ENCODE measurements around the gene DDX39B.
"Not testable (repeated sequence)": the region's sequence is repeated elsewhere in the genome, so short reads cannot be mapped to it uniquely, and the experiment has no call there.

DDX39B gene

GRCh38 chr6:31525932-31526591, 15.7 kb downstream of the DDX39B start:
- in situ Hi-C loops (cut with MboI; ENCODE audit: low sequenced_read_pairs, unreplicated experiment), result no loop called here
- no peak for DNase-seq (ENCODE audit: low spot score)
- no peak for TF ChIP-seq CTCF (IDR thresholded peaks at IDR 0.05; ENCODE audit: borderline replicate concordance, control extremely low read depth, extremely low read depth, insufficient read depth, missing control alignments)

- no peak for DNase-seq (ENCODE audit: low spot score)
- in situ Hi-C loops (cut with MboI; ENCODE audit: low sequenced_read_pairs, unreplicated experiment), result no loop called here
- TF ChIP-seq CTCF (IDR thresholded peaks at IDR 0.05; ENCODE audit: borderline replicate concordance, control extremely low read depth, extremely low read depth, insufficient read depth, missing control alignments), result no peak
Measured at GRCh38 chr6:31525553-31525931, 16.3 kb downstream of the DDX39B start.

GRCh38 chr6:31521835-31522234, 20.0 kb downstream of the DDX39B start:
- TF ChIP-seq CTCF (IDR thresholded peaks at IDR 0.05; ENCODE audit: borderline replicate concordance, control extremely low read depth, extremely low read depth, insufficient read depth, missing control alignments), result no peak
- DNase-seq (ENCODE audit: low spot score), result no peak
- in situ Hi-C loops (cut with MboI; ENCODE audit: low sequenced_read_pairs, unreplicated experiment), result no loop called here

- in situ Hi-C loops (cut with MboI; ENCODE audit: low sequenced_read_pairs, unreplicated experiment), result no loop called here
- TF ChIP-seq CTCF (IDR thresholded peaks at IDR 0.05; ENCODE audit: borderline replicate concordance, control extremely low read depth, extremely low read depth, insufficient read depth, missing control alignments), result no peak
- DNase-seq (ENCODE audit: low spot score), result no peak
Measured at GRCh38 chr6:31513456-31514165, 28.2 kb downstream of the DDX39B start.

GRCh38 chr6:31510007-31510406, 31.8 kb downstream of the DDX39B start:
- DNase-seq (ENCODE audit: low spot score), result no peak
- in situ Hi-C loops (cut with MboI; ENCODE audit: low sequenced_read_pairs, unreplicated experiment), result no loop called here
- TF ChIP-seq CTCF (IDR thresholded peaks at IDR 0.05; ENCODE audit: borderline replicate concordance, control extremely low read depth, extremely low read depth, insufficient read depth, missing control alignments), result no peak

GRCh38 chr6:31509036-31509435, 32.8 kb downstream of the DDX39B start:
- in situ Hi-C loops (cut with MboI; ENCODE audit: low sequenced_read_pairs, unreplicated experiment); DNase-seq (ENCODE audit: low spot score): not testable (repeated sequence)

GRCh38 chr6:31502586-31502985, 39.2 kb downstream of the DDX39B start:
- in situ Hi-C loops (cut with MboI; ENCODE audit: low sequenced_read_pairs, unreplicated experiment), result no loop called here
- DNase-seq (ENCODE audit: low spot score), result no peak
- no peak for TF ChIP-seq CTCF (IDR thresholded peaks at IDR 0.05; ENCODE audit: borderline replicate concordance, control extremely low read depth, extremely low read depth, insufficient read depth, missing control alignments)

GRCh38 chr6:31499648-31500047, 42.2 kb downstream of the DDX39B start:
- in situ Hi-C loops (cut with MboI; ENCODE audit: low sequenced_read_pairs, unreplicated experiment), result loop anchor here (10.0 kb wide), 1 partner anchor 95 kb away; the partner anchor contains the start of gene NCR3
- DNase-seq (ENCODE audit: low spot score), result not testable (repeated sequence)

Measured in GM13976 (cell line).